ENCODE data around the gene XIRP2.

The XIRP2 gene

GRCh38 chr2:166899676-166900075, 11.4 kb downstream of the XIRP2 start:
- Histone ChIP-seq H3K4me1 (ENCODE audit: insufficient read depth, low read length) (no peaks in the 10 kb centered on the region), H3K9me3 (ENCODE audit: control insufficient read depth, insufficient read depth, low read length) (no peaks in the 10 kb centered on the region), H3K36me3 (ENCODE audit: insufficient read depth, low read length) (no peaks in the 10 kb centered on the region), H3K9ac (ENCODE audit: low read depth, low read length) (no peak overlapping the region)

DNA sequence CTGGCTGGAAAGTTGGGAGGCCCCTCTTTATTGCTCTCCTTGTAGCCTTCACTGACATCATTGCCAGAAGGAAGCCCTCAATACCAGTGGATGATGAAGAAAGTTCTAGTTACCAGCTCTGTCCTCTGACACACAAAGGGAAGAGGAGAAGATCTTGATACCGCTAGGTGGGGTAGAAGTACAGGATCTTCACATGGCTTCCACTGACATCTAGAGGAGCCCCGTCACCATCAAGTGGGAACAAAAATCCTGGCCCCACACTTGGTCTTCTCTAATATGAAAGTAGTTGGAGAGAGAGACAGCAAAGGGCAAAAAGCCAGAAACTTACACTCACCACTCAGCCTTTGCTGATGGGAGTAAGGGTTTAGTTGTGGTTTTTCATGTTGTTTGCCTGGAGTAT, 12.4 kb downstream of the XIRP2 start:
- Histone ChIP-seq H3K9me3 (ENCODE audit: control insufficient read depth, insufficient read depth, low read length) (no peaks in the 10 kb centered on the region), H3K9ac (ENCODE audit: low read depth, low read length) (no peak overlapping the region), H3K36me3 (ENCODE audit: insufficient read depth, low read length) (no peaks in the 10 kb centered on the region), H3K4me1 (ENCODE audit: insufficient read depth, low read length) (no peaks in the 10 kb centered on the region)

GRCh38 chr2:166901336-166901735, 13.1 kb downstream of the XIRP2 start:
- H3K9ac ChIP-seq (ENCODE audit: low read depth, low read length) = no peak overlapping the region
- no peaks in the 10 kb centered on the region for H3K9me3 ChIP-seq (ENCODE audit: control insufficient read depth, insufficient read depth, low read length)
- H3K36me3 ChIP-seq (ENCODE audit: insufficient read depth, low read length) = no peaks in the 10 kb centered on the region
- H3K4me1 ChIP-seq (ENCODE audit: insufficient read depth, low read length) = no peaks in the 10 kb centered on the region

DNA sequence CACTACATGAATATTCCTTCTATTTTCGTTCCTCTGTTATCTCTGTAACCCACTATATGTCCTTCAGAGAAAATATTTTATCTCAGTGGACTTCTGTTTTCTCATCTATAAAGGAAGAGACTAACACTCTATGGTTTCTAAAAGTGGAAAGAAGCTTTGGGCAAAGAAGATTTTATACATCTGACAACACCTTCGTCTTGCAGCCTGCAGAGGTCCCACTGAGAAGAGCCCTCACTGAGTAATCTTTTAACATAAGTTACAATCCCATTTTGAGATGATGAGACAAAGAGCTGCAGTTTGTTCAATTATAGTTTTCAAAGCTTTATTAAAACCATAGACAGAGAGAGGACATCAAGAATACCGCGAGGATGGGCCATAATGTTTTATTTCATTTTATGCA, 28.7 kb downstream of the XIRP2 start:
- no peaks in the 10 kb centered on the region for H3K36me3 ChIP-seq (ENCODE audit: insufficient read depth, low read length)
- no peaks in the 10 kb centered on the region for H3K4me1 ChIP-seq (ENCODE audit: insufficient read depth, low read length)

GRCh38 chr2:166917415-166917814, 29.1 kb downstream of the XIRP2 start:
- Histone ChIP-seq H3K36me3 (ENCODE audit: insufficient read depth, low read length) (no peaks in the 10 kb centered on the region), H3K4me1 (ENCODE audit: insufficient read depth, low read length) (no peaks in the 10 kb centered on the region), H3K9me3 (ENCODE audit: control insufficient read depth, insufficient read depth, low read length) (no peaks in the 10 kb centered on the region), H3K9ac (ENCODE audit: low read depth, low read length) (no peak overlapping the region)

More for the DNA sequence above, 28.7 kb downstream of the XIRP2 start:
- H3K9me3 ChIP-seq (ENCODE audit: control insufficient read depth, insufficient read depth, low read length) = no peaks in the 10 kb centered on the region
- H3K9ac ChIP-seq (ENCODE audit: low read depth, low read length) = no peak overlapping the region

DNA sequence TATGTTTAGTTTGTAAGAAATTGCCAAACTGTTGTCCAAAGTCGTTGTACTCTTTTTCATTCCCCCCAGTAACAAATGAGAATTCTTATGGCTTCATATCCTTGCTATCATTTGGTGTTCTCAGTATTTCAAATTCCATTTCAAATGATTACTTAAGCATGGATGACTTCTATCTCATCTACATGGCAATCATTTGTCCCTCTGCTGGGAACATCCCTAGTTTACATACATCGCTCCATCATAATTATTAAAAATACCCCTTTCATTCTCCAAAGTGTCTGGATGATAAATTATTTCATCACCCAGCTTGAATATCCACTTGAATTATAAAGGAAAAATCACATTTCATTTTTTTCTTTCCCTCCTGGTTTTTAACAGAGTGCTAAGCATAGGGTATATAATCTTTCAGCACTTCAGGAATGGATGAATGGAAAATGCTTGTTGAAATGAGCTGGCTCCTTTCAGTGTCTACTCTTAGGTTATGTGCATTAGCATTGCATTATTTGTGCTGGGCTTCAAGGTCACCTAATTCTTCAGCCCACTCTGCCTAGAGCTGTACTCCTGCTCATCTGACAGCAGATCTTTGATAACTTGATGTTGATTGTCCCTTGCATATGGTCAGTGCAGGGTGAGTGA, 33.1 kb downstream of the XIRP2 start:
- no peaks in the 10 kb centered on the region for H3K4me1 ChIP-seq (ENCODE audit: insufficient read depth, low read length)
- H3K36me3 ChIP-seq (ENCODE audit: insufficient read depth, low read length) = no peaks in the 10 kb centered on the region
- no peak overlapping the region for H3K9ac ChIP-seq (ENCODE audit: low read depth, low read length)
- no peaks in the 10 kb centered on the region for H3K9me3 ChIP-seq (ENCODE audit: control insufficient read depth, insufficient read depth, low read length)

GRCh38 chr2:166924967-166925366, 36.7 kb downstream of the XIRP2 start:
- no peaks in the 10 kb centered on the region for H3K4me1 ChIP-seq (ENCODE audit: insufficient read depth, low read length)

DNA sequence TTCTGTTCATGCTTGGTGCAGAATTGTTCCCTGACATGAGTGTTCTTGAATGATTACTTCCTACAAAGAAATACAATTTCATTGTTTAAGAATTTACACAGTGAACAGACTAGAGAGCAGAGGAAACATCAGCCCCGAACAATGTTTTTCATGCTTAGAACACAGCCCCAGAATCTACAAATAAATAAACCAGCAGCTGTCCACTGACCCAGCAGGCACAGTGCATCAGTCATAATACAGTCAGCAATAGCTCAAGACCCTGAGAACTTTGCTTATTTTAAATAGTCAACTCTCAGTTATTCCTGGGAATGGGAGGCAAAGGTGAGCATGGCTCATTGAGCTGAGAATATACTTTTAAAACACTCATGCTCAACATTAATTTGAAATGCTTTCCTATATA, 38.4 kb downstream of the XIRP2 start:
- Histone ChIP-seq H3K36me3 (ENCODE audit: insufficient read depth, low read length) (no peaks in the 10 kb centered on the region), H3K9me3 (ENCODE audit: control insufficient read depth, insufficient read depth, low read length) (no peaks in the 10 kb centered on the region), H3K4me1 (ENCODE audit: insufficient read depth, low read length) (no peaks in the 10 kb centered on the region), H3K9ac (ENCODE audit: low read depth, low read length) (no peak overlapping the region)

More at GRCh38 chr2:166924967-166925366, 36.7 kb downstream of the XIRP2 start:
- Histone ChIP-seq H3K9me3 (ENCODE audit: control insufficient read depth, insufficient read depth, low read length) (no peaks in the 10 kb centered on the region), H3K9ac (ENCODE audit: low read depth, low read length) (no peak overlapping the region), H3K36me3 (ENCODE audit: insufficient read depth, low read length) (no peaks in the 10 kb centered on the region)

- H3K4me1 ChIP-seq (ENCODE audit: insufficient read depth, low read length) = no peaks in the 10 kb centered on the region
- no peaks in the 10 kb centered on the region; the same call in 1 of the 2 replicates for H3K9me3 ChIP-seq (ENCODE audit: control insufficient read depth, insufficient read depth, low read length)
- no peak overlapping the region for H3K9ac ChIP-seq (ENCODE audit: low read depth, low read length)
- H3K36me3 ChIP-seq (ENCODE audit: insufficient read depth, low read length) = no peaks in the 10 kb centered on the region
Observed at GRCh38 chr2:166932032-166932431, 43.8 kb downstream of the XIRP2 start.

- H3K9me3 ChIP-seq (ENCODE audit: control insufficient read depth, insufficient read depth, low read length) = no peaks in the 10 kb centered on the region; the same call in 1 of the 2 replicates
- no peak overlapping the region for H3K9ac ChIP-seq (ENCODE audit: low read depth, low read length)
- H3K36me3 ChIP-seq (ENCODE audit: insufficient read depth, low read length) = no peaks in the 10 kb centered on the region
- no peaks in the 10 kb centered on the region for H3K4me1 ChIP-seq (ENCODE audit: insufficient read depth, low read length)
Observed at GRCh38 chr2:166934817-166935216, 46.5 kb downstream of the XIRP2 start.

- H3K4me1 ChIP-seq (ENCODE audit: insufficient read depth, low read length) = no peaks in the 10 kb centered on the region
- no peaks in the 10 kb centered on the region for H3K36me3 ChIP-seq (ENCODE audit: insufficient read depth, low read length)
- no peaks in the 10 kb centered on the region; the same call in 1 of the 2 replicates for H3K9me3 ChIP-seq (ENCODE audit: control insufficient read depth, insufficient read depth, low read length)
- H3K9ac ChIP-seq (ENCODE audit: low read depth, low read length) = no peak overlapping the region
Observed at GRCh38 chr2:166942377-166942776, 54.1 kb downstream of the XIRP2 start.

- Histone ChIP-seq H3K36me3 (ENCODE audit: insufficient read depth, low read length) (no peaks in the 10 kb centered on the region), H3K4me1 (ENCODE audit: insufficient read depth, low read length) (no peaks in the 10 kb centered on the region), H3K9me3 (ENCODE audit: control insufficient read depth, insufficient read depth, low read length) (no peaks in the 10 kb centered on the region; the same call in 1 of the 2 replicates), H3K9ac (ENCODE audit: low read depth, low read length) (no peak overlapping the region)
Observed at GRCh38 chr2:166944909-166945308, 56.6 kb downstream of the XIRP2 start.

DNA sequence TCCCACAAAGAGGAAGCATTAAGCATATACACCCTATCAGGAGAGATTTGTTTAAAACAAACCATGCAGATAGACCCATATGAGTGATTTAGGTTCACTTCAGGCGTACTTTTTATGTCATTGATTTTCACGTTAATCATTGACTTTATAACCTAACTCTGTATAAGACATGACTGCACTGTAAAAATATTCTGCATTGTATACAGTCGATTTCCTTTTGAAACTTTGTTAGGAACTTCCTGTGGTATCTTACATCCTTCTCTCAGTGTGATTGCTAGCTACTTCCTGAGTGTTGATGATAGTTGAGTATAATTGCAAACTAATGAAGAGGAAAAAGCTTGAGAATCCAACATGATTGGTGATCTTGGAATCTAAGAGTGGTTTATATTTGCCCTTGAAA, 69.4 kb downstream of the XIRP2 start:
- peaks cover 38% of the 10 kb centered on the region for H3K4me1 ChIP-seq (ENCODE audit: insufficient read depth, low read length)
- no peak overlapping the region for H3K9ac ChIP-seq (ENCODE audit: low read depth, low read length)
- H3K9me3 ChIP-seq (ENCODE audit: control insufficient read depth, insufficient read depth, low read length) = no peaks in the 10 kb centered on the region
- H3K36me3 ChIP-seq (ENCODE audit: insufficient read depth, low read length) = no peaks in the 10 kb centered on the region

GRCh38 chr2:166958986-166959481, 70.8 kb downstream of the XIRP2 start:
- Histone ChIP-seq H3K4me1 (ENCODE audit: insufficient read depth, low read length) (peaks cover 38% of the 10 kb centered on the region), H3K9me3 (ENCODE audit: control insufficient read depth, insufficient read depth, low read length) (no peaks in the 10 kb centered on the region), H3K9ac (ENCODE audit: low read depth, low read length) (no peak overlapping the region), H3K36me3 (ENCODE audit: insufficient read depth, low read length) (no peaks in the 10 kb centered on the region)

GRCh38 chr2:166959556-166959955, 71.3 kb downstream of the XIRP2 start:
- H3K4me1 ChIP-seq (ENCODE audit: insufficient read depth, low read length) = peaks cover 38% of the 10 kb centered on the region
- no peaks in the 10 kb centered on the region for H3K9me3 ChIP-seq (ENCODE audit: control insufficient read depth, insufficient read depth, low read length)
- no peak overlapping the region for H3K9ac ChIP-seq (ENCODE audit: low read depth, low read length)
- H3K36me3 ChIP-seq (ENCODE audit: insufficient read depth, low read length) = no peaks in the 10 kb centered on the region

Measured in ES-I3 (cell line).